DOHH2 (cell line): ENCODE measurements around the gene INTS15.
"Not testable (repeated sequence)": the region's sequence is repeated elsewhere in the genome, so short reads cannot be mapped to it uniquely, and the experiment has no call there.

Experiments used
- H3F3A ChIP-seq: fragments of 200-600 bp; sonication (generic), shearing (Covaris generic); 2 replicates; pipeline ENCODE4 v1.6.0; 2016; ENCODE audit warnings: antibody characterized with exemption, mild to moderate bottlenecking; ENCODE audit not compliant: control insufficient read depth, insufficient read depth
- H3K27ac ChIP-seq: fragments of 200-600 bp; sonication (generic); 2 replicates; pipeline ENCODE4 v1.5.1; 2014; ENCODE audit warnings: low read depth, mild to moderate bottlenecking, low read length, moderate library complexity
- H3K27me3 ChIP-seq: fragments of 200-600 bp; sonication (generic); 2 replicates; pipeline ENCODE4 v1.6.1; 2014; ENCODE audit warnings: mild to moderate bottlenecking, low read length, mixed read lengths; ENCODE audit not compliant: control insufficient read depth
- H3K36me3 ChIP-seq: fragments of 200-600 bp; sonication (generic); 2 replicates; pipeline ENCODE4 v1.6.1; 2014; ENCODE audit warnings: mild to moderate bottlenecking, low read length, moderate library complexity, mixed read lengths; ENCODE audit not compliant: control insufficient read depth
- H3K4me1 ChIP-seq: fragments of 200-600 bp; sonication (generic); 2 replicates; pipeline ENCODE4 v1.6.1; 2014; ENCODE audit warnings: mild to moderate bottlenecking, low read length, mixed read lengths; ENCODE audit not compliant: control insufficient read depth
- H3K4me2 ChIP-seq: fragments of 200-600 bp; sonication (generic); 2 replicates; pipeline ENCODE4 v1.6.0; 2014; ENCODE audit warnings: mild to moderate bottlenecking, low read length, moderate library complexity
- H3K4me3 ChIP-seq: fragments of 200-600 bp; sonication (generic); 2 replicates; pipeline ENCODE4 v1.5.1; 2014; ENCODE audit warnings: mild to moderate bottlenecking, low read length, mixed read lengths
- H3K79me2 ChIP-seq: fragments of 200-600 bp; sonication (generic); 2 replicates; pipeline ENCODE4 v1.6.1; 2014; ENCODE audit warnings: mild to moderate bottlenecking, low read length, mixed read lengths; ENCODE audit not compliant: control insufficient read depth
- H3K9me2 ChIP-seq: fragments of 200-600 bp; sonication (generic); replicated peaks from 2 replicates; pipeline ENCODE4 v1.6.1; 2014; ENCODE audit warnings: mild to moderate bottlenecking, low read length, mixed read lengths; ENCODE audit not compliant: control insufficient read depth
- H3K9me3 ChIP-seq: fragments of 200-600 bp; sonication (generic); 2 replicates; pipeline ENCODE4 v1.6.1; 2014; ENCODE audit warnings: antibody characterized with exemption, low read length, mixed read lengths; ENCODE audit not compliant: control insufficient read depth, insufficient read depth
- H4K20me1 ChIP-seq: fragments of 200-600 bp; sonication (generic); 2 replicates; pipeline ENCODE4 v1.6.0; 2014; ENCODE audit warnings: low read depth, mild to moderate bottlenecking, antibody characterized with exemption, low read length, moderate library complexity; ENCODE audit not compliant: control insufficient read depth, insufficient read depth
- EZH2phosphoT487 ChIP-seq: fragments of 200-600 bp; sonication (generic); IDR thresholded peaks from 2 replicates; pipeline ENCODE4 v1.6.1; 2017; ENCODE audit warnings: borderline replicate concordance, mild to moderate bottlenecking, antibody characterized with exemption, low read length, moderate library complexity, mixed read lengths
- TF ChIP-seq, protein P1 (sequence below): fragments of 200-600 bp; sonication (generic); IDR thresholded peaks from one replicate; pipeline ENCODE4 v1.5.1; 2014; ENCODE audit warnings: antibody characterized with exemption, mild to moderate bottlenecking, low read depth, low read length; ENCODE audit not compliant: poor library complexity, severe bottlenecking

INTS15 gene

GRCh38 chr7:6630007-6630849 lies 40.4 kb downstream of the INTS15 start:
- no peaks in the 10 kb centered on the region for H3K9me2 ChIP-seq
- no peaks in the 10 kb centered on the region for H4K20me1 ChIP-seq
- no peaks in the 10 kb centered on the region for H3K79me2 ChIP-seq
- H3K36me3 ChIP-seq: no peaks in the 10 kb centered on the region
- H3K4me1 ChIP-seq: peaks cover 5% of the 10 kb centered on the region
- H3K4me3 ChIP-seq: no peak overlapping the region
- no peak for TF ChIP-seq EZH2phosphoT487
- TF ChIP-seq, protein P1, sequence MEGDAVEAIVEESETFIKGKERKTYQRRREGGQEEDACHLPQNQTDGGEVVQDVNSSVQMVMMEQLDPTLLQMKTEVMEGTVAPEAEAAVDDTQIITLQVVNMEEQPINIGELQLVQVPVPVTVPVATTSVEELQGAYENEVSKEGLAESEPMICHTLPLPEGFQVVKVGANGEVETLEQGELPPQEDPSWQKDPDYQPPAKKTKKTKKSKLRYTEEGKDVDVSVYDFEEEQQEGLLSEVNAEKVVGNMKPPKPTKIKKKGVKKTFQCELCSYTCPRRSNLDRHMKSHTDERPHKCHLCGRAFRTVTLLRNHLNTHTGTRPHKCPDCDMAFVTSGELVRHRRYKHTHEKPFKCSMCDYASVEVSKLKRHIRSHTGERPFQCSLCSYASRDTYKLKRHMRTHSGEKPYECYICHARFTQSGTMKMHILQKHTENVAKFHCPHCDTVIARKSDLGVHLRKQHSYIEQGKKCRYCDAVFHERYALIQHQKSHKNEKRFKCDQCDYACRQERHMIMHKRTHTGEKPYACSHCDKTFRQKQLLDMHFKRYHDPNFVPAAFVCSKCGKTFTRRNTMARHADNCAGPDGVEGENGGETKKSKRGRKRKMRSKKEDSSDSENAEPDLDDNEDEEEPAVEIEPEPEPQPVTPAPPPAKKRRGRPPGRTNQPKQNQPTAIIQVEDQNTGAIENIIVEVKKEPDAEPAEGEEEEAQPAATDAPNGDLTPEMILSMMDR: no peak
- no peak overlapping the region for H3K4me2 ChIP-seq
- H3F3A ChIP-seq: peaks cover 3% of the 10 kb centered on the region; the same call in 1 of the 2 replicates
- no peaks in the 10 kb centered on the region for H3K9me3 ChIP-seq
- no peak overlapping the region for H3K27ac ChIP-seq
- no peaks in the 10 kb centered on the region for H3K27me3 ChIP-seq

- Histone ChIP-seq H3K9me3 (no peaks in the 10 kb centered on the region), H3K27me3 (no peaks in the 10 kb centered on the region), H3K4me2 (no peak overlapping the region), H3K4me1 (peaks cover 16% of the 10 kb centered on the region), H3F3A (peaks cover 3% of the 10 kb centered on the region; the same call in 1 of the 2 replicates), H3K79me2 (no peaks in the 10 kb centered on the region), H3K36me3 (no peaks in the 10 kb centered on the region), H3K4me3 (no peak overlapping the region), H3K27ac (no peak overlapping the region), H4K20me1 (no peaks in the 10 kb centered on the region), H3K9me2 (no peaks in the 10 kb centered on the region)
- TF ChIP-seq, protein P1: no peak
- no peak for TF ChIP-seq EZH2phosphoT487
Measured at GRCh38 chr7:6631605-6632004, 41.8 kb downstream of the INTS15 start.

GRCh38 chr7:6634021-6634420 lies 44.2 kb downstream of the INTS15 start:
- no peaks in the 10 kb centered on the region for H3K9me2 ChIP-seq
- H3K9me3 ChIP-seq: no peaks in the 10 kb centered on the region
- H3F3A ChIP-seq: peaks cover 3% of the 10 kb centered on the region; the same call in 1 of the 2 replicates
- no peak overlapping the region for H3K27ac ChIP-seq
- H3K4me3 ChIP-seq: no peak overlapping the region
- peaks cover 19% of the 10 kb centered on the region for H3K79me2 ChIP-seq
- peaks cover 8% of the 10 kb centered on the region for H3K36me3 ChIP-seq
- H4K20me1 ChIP-seq: no peaks in the 10 kb centered on the region
- H3K4me2 ChIP-seq: no peak overlapping the region
- no peaks in the 10 kb centered on the region for H3K27me3 ChIP-seq
- peaks cover 33% of the 10 kb centered on the region for H3K4me1 ChIP-seq
- TF ChIP-seq EZH2phosphoT487: no peak
- TF ChIP-seq, protein P1: no peak

DNA sequence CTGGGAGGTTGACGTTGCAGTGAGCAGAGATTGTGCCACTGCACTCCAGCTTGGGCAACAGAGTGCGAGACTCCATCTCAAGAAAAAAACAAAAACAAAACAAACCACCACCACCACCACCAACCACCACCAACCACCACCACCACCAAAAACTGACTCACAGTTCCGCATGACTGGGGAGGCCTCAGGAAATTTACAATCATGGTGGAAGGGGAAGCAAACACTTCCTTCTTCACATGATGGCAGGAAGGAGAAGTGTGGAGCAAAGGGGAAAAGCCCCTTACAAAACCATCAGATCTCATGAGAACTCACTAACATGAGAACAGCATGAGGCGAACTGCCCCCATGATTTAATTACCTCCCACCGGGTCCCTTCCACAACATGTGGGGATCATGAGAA lies 45.1 kb downstream of the INTS15 start:
- not testable (repeated sequence) for H3K4me3 ChIP-seq, H3F3A ChIP-seq, H3K27ac ChIP-seq, H3K27me3 ChIP-seq, H3K9me3 ChIP-seq, H4K20me1 ChIP-seq, H3K9me2 ChIP-seq, H3K4me2 ChIP-seq
- Histone ChIP-seq H3K79me2 (peaks cover 29% of the 10 kb centered on the region), H3K36me3 (peaks cover 17% of the 10 kb centered on the region), H3K4me1 (peaks cover 35% of the 10 kb centered on the region)
